ENCODE measurements around the gene COG5.

COG5 gene

GRCh38 chr7:107167483-107168232, 396.1 kb downstream of the COG5 start:
- TF ChIP-seq CTCF (IDR thresholded peaks at IDR 0.05; ENCODE audit: insufficient read depth, low read length, poor library complexity, severe bottlenecking), result peak; percentile 25
- no peaks in the 10 kb centered on the region for H3K36me3 ChIP-seq (ENCODE audit: control insufficient read depth, insufficient read depth, low read length)
- no peak for DNase-seq (ENCODE audit: extremely low read depth, insufficient read length)
- no peaks in the 10 kb centered on the region for H3K27me3 ChIP-seq (replicated peaks; ENCODE audit: control insufficient read depth, insufficient read depth, low read length)
- peak overlapping the region; percentile 66 for H3K4me3 ChIP-seq (replicated peaks; ENCODE audit: low read depth, low read length)

- H3K4me3 ChIP-seq (replicated peaks; ENCODE audit: low read depth, low read length), result peak overlapping the region; percentile 66
These were observed 396.8 kb downstream of the COG5 start for GRCh38 chr7:107166736-107167426.

GRCh38 chr7:107165341-107165740, 398.4 kb downstream of the COG5 start:
- no peak for TF ChIP-seq CTCF (IDR thresholded peaks at IDR 0.05; ENCODE audit: insufficient read depth, low read length, poor library complexity, severe bottlenecking)
- DNase-seq (ENCODE audit: extremely low read depth, insufficient read length), result no peak
- Histone ChIP-seq H3K4me3 (replicated peaks; ENCODE audit: low read depth, low read length) (no peak overlapping the region), H3K36me3 (ENCODE audit: control insufficient read depth, insufficient read depth, low read length) (no peaks in the 10 kb centered on the region), H3K27me3 (replicated peaks; ENCODE audit: control insufficient read depth, insufficient read depth, low read length) (no peaks in the 10 kb centered on the region)

More at GRCh38 chr7:107166736-107167426, 396.8 kb downstream of the COG5 start:
- DNase-seq (ENCODE audit: extremely low read depth, insufficient read length), result no peak
- no peaks in the 10 kb centered on the region for H3K27me3 ChIP-seq (replicated peaks; ENCODE audit: control insufficient read depth, insufficient read depth, low read length)
- H3K36me3 ChIP-seq (ENCODE audit: control insufficient read depth, insufficient read depth, low read length), result no peaks in the 10 kb centered on the region
- no peak for TF ChIP-seq CTCF (IDR thresholded peaks at IDR 0.05; ENCODE audit: insufficient read depth, low read length, poor library complexity, severe bottlenecking)

- TF ChIP-seq CTCF (IDR thresholded peaks at IDR 0.05; ENCODE audit: insufficient read depth, low read length, poor library complexity, severe bottlenecking), result no peak
- no peaks in the 10 kb centered on the region for H3K36me3 ChIP-seq (ENCODE audit: control insufficient read depth, insufficient read depth, low read length)
- no peak for DNase-seq (ENCODE audit: extremely low read depth, insufficient read length)
- H3K27me3 ChIP-seq (replicated peaks; ENCODE audit: control insufficient read depth, insufficient read depth, low read length), result no peaks in the 10 kb centered on the region
- H3K4me3 ChIP-seq (replicated peaks; ENCODE audit: low read depth, low read length), result no peak overlapping the region
These were observed 399.6 kb downstream of the COG5 start for GRCh38 chr7:107164092-107164491.

GRCh38 chr7:107162475-107162874, 401.2 kb downstream of the COG5 start:
- TF ChIP-seq CTCF (IDR thresholded peaks at IDR 0.05; ENCODE audit: insufficient read depth, low read length, poor library complexity, severe bottlenecking), result no peak
- H3K27me3 ChIP-seq (replicated peaks; ENCODE audit: control insufficient read depth, insufficient read depth, low read length), result no peaks in the 10 kb centered on the region
- no peaks in the 10 kb centered on the region for H3K36me3 ChIP-seq (ENCODE audit: control insufficient read depth, insufficient read depth, low read length)
- no peak for DNase-seq (ENCODE audit: extremely low read depth, insufficient read length)
- no peak overlapping the region for H3K4me3 ChIP-seq (replicated peaks; ENCODE audit: low read depth, low read length)
